ENCODE data around the gene BBS9. TPM values are rescaled to one million over a fixed set of nuclear protein-coding genes. Genes with fewer than 3 reads are reported as not detected.
A peak's percentile ranks its signal among the peaks of the same experiment; 100 is the strongest.

Gene BBS9
- total RNA-seq, 1 experiment from 2014 or later, result 14.3 TPM

DNA sequence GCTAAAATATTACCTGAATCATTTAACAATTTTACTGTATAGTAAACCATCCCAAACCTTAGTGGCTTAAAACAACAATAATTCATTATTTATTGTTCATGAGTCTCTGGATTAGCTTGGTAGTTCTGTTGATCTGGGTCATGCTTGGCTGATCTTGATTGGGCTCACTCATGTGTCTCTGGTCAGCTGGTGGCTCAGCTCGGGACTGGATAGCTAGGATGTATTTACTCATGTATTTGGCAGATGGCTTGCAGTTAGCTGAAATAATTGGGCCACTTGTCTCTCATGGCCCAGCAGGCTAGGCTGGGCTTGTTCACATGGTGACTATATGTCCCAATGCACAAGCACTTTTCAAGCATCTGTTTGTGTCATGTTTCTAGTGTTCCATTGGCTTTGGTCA, 262.8 kb downstream of the BBS9 start:
- in situ Hi-C loops (cut with HindIII; ENCODE audit: low pct_unique_long_range_greater_than_20kb, low sequenced_read_pairs), result no loop called here
- peak; percentile 59 for DNase-seq (ENCODE audit: low read depth)

DNA sequence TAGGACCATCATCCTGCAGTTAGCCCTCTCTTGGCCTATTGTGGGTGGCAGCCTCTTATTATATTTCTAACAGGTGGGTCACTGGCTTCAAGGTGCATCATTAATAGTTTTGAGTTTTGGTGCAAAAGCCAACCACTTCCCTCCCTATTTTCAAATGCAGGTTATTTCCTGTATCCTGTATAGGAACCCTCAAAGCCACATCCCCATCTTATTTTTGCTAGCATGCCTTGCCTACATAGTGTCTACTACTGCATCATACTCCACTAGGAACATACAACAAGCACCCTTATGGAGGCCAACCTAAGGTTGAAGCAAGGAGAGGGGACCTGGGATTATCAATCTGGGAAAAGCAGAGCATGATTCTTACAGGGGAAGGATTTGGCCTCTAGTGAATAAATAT, 264.4 kb downstream of the BBS9 start:
- in situ Hi-C loops (cut with HindIII; ENCODE audit: low pct_unique_long_range_greater_than_20kb, low sequenced_read_pairs), result no loop called here
- no peak for DNase-seq (ENCODE audit: low read depth)

DNA sequence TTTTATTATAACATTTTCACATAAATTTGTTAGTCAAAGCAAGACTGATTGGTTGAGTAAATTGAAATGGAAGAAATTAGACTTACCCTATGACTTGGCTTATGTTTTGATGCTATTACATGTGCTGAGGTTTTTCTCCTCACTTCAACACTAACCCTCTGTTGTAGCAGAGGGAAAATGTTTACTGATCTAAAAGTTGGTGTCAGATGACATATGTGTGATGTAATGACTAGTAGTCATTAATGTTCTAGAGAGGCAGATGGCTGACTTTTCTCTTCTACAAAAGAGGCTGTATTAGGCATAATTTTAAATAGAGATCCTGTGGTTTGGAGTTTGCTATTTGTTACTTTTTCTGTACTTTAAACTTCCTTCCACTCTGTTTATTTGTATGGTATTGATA, 266.0 kb downstream of the BBS9 start:
- in situ Hi-C loops (cut with HindIII; ENCODE audit: low pct_unique_long_range_greater_than_20kb, low sequenced_read_pairs), result no loop called here

DNA sequence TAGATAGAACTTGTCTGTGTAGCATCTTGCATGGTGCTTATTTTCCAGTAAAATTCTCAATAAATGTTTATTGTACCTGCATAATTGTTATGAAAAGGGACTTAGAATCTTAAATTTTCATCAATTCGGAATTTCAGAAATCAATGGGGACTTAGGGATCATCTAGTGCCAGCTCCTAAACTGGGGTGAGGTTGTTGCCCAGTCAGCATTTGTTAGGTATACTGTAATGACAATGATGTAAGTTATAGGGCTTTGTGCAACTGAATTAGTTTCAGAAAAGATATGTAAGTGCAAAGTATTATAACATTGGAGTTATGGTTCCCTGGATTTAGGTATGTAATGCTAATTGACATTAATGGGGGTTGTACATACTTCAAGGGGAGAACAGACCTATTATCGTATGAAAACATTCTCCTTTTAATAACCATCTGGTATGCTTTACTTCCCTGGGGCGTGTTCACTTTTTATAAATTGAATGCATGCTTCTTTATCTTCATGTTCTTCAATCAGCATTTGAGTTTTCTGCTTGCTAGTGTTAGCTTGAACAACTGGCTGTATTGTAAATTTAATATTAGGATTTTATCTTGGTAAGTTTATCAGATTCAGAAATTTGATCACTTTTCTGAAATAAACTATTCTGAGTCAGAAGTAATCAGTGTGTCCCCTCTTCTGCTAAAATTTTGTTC, 270.3 kb downstream of the BBS9 start:
- DNase-seq (ENCODE audit: low read depth), result no peak
- in situ Hi-C loops (cut with HindIII; ENCODE audit: low pct_unique_long_range_greater_than_20kb, low sequenced_read_pairs), result no loop called here

More for the DNA sequence above, 266.0 kb downstream of the BBS9 start:
- DNase-seq (ENCODE audit: low read depth), result no peak

DNA sequence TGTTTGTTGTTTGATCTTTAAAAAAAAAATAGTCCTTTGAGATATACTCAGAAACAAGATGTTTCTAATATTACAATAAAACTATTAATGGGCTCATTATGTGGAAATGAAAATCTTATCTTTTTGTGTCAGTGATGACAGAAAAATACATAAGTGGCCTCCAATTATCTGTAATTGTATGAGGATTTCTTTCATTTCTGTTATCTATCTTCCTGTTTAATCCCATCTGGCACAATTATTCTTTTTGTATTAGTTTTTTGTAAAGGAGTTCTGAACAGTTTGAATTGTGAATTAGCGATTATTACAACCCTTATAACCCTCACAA, 270.8 kb downstream of the BBS9 start:
- no peak for DNase-seq (ENCODE audit: low read depth)
- in situ Hi-C loops (cut with HindIII; ENCODE audit: low pct_unique_long_range_greater_than_20kb, low sequenced_read_pairs), result no loop called here

DNA sequence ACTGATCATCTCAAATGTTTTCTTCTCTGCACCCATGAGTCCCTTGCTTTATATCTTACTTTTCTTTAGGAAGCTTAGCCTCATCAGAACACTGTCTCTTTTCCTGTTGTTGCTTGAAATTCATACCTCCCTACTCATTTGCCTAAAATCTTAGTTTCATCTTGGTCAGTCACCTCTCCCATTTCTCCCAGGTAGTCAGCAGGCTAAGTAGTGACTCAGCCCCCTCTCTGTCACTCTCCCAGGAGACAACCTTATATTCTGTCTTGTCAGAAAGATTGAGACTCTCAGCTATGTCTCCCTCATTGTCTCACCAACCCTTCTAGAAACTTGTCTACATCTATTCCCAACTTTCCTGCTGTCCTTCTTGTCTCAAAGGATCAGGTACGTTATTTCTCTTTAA, 280.9 kb downstream of the BBS9 start:
- in situ Hi-C loops (cut with HindIII; ENCODE audit: low pct_unique_long_range_greater_than_20kb, low sequenced_read_pairs), result no loop called here

DNA sequence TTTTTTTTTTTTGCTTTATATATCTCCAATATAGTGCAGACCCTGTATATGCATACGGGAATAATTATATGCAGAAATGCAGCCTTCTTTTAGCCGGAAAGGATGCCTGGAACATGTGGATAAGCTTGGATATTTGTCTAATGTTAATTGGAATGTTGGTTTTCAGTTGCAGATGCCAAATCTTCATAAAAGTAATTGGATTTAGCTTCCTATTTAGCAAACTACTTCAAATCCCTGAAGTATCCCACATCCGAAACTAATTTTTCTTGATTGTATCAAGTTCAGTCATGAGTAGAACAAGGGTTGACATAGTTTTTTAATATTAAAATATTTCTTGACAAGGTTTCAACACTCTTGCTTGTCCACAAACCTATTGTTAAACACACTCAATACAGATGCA, 281.7 kb downstream of the BBS9 start:
- no peak for DNase-seq (ENCODE audit: low read depth)

More for the DNA sequence above, 280.9 kb downstream of the BBS9 start:
- DNase-seq (ENCODE audit: low read depth), result no peak

DNA sequence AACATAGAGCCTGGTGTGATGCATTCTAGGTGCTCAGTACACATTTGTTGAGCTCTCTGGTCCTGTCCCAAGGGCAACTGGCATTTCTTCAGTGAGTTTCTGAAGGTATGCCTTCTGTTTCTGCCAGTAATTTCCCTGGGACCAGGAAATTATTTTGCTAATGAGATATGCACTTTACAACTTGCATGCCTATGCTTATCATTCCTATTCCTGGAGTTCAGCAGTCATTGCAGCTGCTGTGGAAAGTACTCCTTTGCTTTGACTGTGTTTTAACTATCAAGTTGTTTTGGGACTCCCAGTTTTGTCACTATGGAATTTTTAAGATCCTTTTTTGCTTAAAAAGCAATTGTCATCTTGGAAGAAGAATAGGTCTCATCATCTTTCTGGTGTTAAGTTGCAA, 283.0 kb downstream of the BBS9 start:
- DNase-seq (ENCODE audit: low read depth), result no peak
- in situ Hi-C loops (cut with HindIII; ENCODE audit: low pct_unique_long_range_greater_than_20kb, low sequenced_read_pairs), result no loop called here

More for the DNA sequence above, 281.7 kb downstream of the BBS9 start:
- in situ Hi-C loops (cut with HindIII; ENCODE audit: low pct_unique_long_range_greater_than_20kb, low sequenced_read_pairs), result no loop called here

DNA sequence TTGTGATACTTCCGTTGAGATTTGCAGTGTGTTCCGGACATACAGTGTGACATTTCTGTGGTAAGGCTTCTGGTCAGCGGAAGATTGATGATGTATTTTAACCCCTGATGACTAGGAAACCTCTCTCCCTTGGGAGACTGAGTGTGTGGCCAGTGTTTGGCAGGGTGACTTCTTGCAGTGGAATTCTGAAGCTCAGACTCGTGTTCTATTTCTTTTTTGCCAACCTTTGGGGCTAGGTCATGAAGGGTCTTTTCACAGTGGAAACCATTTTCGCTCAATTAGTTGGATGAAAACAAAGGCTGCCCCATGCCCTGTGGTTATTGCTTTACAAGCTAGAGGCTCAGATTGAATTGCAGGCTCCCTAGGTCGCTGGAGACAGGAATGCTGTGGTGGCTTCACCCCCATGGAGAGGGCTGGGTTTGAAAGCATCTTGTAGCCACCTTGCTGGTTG, 288.9 kb downstream of the BBS9 start:
- in situ Hi-C loops (cut with HindIII; ENCODE audit: low pct_unique_long_range_greater_than_20kb, low sequenced_read_pairs), result no loop called here
- no peak for DNase-seq (ENCODE audit: low read depth)

DNA sequence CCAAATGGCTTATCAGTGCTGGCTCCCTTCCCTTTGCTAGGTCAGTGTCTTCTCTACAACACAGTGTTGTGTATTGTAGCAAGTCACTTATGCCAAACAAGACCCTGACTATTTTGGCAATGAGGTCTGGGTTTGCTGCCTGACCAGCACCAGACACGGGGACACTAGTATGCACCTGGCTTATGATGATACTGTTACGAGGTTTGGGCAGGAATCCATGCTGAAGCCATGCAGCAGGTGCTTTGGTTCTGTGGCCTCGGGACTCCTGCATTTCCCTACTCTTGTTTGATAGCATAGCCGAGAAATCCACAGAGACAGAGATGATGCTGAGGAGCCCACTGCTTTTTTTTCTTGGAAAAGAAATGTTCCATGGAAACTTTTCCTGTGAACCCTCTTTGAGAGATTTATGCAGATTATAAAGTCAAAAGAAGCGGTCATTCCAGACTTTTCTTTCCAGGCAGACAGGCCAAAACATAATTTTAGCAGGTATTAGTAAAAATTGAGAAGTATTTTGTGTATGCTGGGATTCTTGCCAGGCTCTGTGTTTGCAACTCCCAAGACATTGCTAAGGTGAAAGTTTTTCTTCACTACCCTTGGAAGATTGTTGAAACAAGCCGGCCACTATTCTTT, 291.1 kb downstream of the BBS9 start:
- in situ Hi-C loops (cut with HindIII; ENCODE audit: low pct_unique_long_range_greater_than_20kb, low sequenced_read_pairs), result no loop called here
- no peak for DNase-seq (ENCODE audit: low read depth)

DNA sequence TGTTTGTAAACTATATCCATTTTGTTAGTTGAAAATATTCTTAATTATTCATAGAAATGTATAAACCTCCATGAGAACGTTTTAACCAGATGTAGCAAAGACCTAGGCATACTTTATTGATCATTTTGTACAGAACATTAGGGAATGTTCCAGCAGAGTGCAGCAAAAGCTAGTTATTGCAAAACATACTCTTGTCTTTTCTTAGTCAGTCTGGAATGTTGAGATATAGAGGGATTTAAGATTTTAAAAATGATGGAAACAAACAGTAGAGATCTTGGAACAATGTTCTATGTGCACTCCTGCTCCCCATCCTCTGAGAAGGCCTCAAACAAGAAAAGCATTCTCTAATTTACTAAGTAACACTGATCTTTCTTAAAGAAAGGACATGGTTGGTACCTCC, 292.1 kb downstream of the BBS9 start:
- in situ Hi-C loops (cut with HindIII; ENCODE audit: low pct_unique_long_range_greater_than_20kb, low sequenced_read_pairs), result no loop called here
- no peak for DNase-seq (ENCODE audit: low read depth)

DNA sequence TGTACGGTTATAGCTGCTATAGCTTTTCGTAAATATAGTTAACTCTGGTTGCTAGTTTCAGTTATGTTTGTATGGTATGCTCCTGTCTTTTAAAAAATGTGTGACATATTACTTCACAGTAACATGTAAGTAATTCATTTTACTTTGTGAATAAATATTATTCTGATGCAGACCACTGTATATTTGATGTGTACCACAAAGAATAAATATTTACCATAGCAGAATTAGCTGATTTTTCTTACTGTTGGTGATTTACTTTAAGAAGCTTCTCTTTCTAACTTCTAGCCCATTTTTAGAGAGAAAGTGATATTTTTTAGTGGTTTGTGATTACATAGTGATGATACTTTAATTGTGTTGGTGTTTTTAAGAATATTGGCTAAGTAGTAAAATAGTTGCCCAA, 292.8 kb downstream of the BBS9 start:
- in situ Hi-C loops (cut with HindIII; ENCODE audit: low pct_unique_long_range_greater_than_20kb, low sequenced_read_pairs), result no loop called here
- DNase-seq (ENCODE audit: low read depth), result no peak

DNA sequence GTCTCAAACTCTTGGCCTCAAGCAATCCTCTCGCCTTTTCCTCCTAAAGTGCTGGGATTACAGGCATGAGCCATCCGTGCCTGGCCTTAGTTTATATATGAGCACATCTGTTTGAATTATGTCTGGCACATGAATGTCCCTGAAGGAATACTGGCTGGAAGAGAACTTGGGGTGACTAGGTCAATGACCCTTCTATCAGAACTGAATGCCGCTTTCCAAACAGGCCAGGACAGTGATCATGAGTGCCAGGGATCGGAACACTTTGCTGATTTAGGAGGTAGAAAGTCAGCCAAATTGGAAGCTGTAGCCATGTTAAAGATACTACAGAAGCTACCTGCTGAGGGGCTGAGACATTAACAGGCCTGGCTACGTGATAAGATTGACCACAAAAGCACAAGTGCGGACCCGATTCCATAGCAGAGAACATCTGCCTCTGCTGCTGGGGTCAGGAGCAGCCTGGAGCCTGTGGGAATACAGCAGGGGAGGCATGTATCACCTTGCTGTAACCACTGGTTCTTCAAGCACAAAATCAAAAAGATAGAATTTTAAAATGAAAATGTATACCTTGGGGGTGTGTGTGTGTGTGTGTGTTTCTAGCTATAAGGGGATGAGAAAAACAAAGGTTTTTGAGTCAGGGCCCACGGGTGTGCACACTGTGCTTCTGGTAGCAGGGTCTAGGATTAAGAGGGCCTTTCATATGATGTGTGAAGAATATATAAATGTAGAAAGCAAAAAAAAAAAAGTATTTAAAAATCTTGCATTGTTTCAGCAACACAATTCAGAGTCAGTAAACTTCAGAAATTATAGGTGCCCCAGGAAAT, 293.7 kb downstream of the BBS9 start:
- no peak for DNase-seq (ENCODE audit: low read depth)
- in situ Hi-C loops (cut with HindIII; ENCODE audit: low pct_unique_long_range_greater_than_20kb, low sequenced_read_pairs), result no loop called here

DNA sequence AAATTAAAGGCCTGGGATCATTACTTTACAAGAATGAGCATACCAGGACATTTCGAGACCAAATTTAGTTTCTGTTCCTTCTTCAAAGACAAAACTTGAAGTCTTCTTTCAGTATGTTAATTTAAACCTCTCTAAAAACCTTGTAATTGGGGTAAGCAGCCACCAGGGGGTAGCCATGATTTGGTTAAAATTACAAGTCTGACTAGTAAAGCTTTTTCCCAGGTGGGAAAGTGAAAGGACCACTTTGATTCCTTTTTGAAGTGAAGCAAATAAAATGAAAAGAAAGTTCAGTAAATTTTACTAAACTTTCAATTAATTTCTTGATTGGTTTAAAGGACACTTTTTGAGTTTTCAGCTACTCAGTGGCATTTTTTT, 294.3 kb downstream of the BBS9 start:
- DNase-seq (ENCODE audit: low read depth), result no peak
- in situ Hi-C loops (cut with HindIII; ENCODE audit: low pct_unique_long_range_greater_than_20kb, low sequenced_read_pairs), result no loop called here

DNA sequence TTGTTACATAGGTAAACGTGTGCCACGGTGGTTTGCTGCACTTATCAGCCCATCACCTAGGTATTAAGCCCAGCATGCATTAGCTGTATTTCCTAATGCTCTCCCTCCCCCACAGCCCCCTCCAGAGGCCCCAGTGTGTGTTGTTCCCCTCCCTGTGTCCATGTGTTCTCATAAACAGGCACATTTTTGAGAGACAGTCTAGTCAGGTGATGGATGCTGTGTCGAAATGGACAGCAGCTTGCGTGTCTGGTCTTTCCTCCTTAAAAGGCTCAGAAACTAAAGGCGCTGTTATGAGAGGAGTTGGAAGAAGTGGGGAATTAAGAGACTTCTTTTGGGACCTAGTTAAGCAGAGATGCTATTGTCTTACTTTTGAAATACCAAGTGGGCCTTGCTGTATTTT, 296.0 kb downstream of the BBS9 start:
- in situ Hi-C loops (cut with HindIII; ENCODE audit: low pct_unique_long_range_greater_than_20kb, low sequenced_read_pairs), result no loop called here
- DNase-seq (ENCODE audit: low read depth), result no peak

DNA sequence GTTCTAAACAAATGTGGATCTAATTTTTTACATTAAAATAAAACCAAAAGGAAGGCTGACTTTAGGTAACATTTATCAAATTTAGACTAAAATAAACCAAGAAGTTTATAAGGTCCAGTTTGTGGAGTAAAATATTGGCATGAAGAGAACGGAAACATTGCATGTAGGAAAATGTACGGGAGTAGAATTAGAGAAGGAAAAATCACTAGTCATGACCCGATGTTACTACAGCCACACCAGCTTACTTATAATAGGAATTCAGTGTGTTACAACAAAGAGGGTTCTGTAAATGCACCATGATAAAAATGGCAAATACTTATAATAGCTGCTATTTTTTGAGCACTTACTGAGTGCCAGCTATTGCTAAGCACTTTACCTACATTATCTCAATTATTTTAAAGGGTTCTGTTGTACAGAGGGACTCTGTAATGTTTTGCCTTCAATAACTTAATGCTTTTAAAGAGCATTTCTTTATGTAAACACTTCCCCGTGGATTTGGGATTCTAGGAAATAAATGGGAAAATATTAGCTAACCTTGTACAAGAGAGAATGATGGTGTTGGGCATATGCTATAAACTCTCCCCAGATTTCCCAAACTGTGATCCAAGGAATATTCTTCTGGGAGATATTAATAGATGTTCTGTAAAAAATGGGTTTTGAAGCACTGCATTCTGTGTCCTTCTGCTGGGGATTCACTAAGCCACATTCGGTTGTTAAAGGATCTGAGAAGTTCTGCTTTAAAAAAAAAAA, 296.7 kb downstream of the BBS9 start:
- no peak for DNase-seq (ENCODE audit: low read depth)
- in situ Hi-C loops (cut with HindIII; ENCODE audit: low pct_unique_long_range_greater_than_20kb, low sequenced_read_pairs), result no loop called here

DNA sequence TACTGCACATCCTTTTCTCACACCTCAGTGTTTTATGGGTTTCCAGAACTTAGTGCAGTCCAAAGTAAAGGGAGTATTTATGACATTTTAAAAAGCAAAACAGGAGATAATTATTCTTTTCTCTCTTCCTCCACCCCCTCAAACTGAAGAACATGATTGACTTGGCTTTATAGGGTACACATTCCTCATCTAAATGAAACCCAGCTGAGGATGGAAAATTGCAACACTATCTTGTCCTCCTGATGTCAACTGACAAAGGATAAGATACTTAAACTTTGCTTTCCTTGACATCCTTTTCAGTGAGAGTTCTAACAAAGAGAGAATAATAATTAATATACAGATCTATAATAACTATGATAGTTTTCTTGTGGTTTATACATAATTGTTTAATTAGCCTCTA, 299.1 kb downstream of the BBS9 start:
- in situ Hi-C loops (cut with HindIII; ENCODE audit: low pct_unique_long_range_greater_than_20kb, low sequenced_read_pairs), result no loop called here

DNA sequence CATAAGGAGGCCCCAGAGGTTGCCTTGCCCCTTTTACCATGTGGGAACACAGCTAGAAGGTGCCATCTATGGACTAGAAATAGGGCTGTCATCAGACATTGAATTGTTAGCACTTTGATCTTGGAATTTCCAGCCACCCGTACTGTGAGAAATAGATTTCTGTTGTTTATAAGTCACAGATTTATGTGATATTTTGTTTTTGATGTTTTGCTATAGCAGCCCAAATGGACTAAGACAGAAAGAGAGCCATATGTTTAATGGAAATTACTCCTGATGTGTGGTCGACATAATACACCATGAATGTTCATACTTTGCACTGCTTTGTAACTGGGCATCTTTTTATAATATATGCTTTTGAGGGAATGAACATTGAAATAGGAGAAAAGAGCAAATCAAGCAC, 302.2 kb downstream of the BBS9 start:
- no peak for DNase-seq (ENCODE audit: low read depth)
- in situ Hi-C loops (cut with HindIII; ENCODE audit: low pct_unique_long_range_greater_than_20kb, low sequenced_read_pairs), result no loop called here

More for the DNA sequence above, 299.1 kb downstream of the BBS9 start:
- DNase-seq (ENCODE audit: low read depth), result no peak

DNA sequence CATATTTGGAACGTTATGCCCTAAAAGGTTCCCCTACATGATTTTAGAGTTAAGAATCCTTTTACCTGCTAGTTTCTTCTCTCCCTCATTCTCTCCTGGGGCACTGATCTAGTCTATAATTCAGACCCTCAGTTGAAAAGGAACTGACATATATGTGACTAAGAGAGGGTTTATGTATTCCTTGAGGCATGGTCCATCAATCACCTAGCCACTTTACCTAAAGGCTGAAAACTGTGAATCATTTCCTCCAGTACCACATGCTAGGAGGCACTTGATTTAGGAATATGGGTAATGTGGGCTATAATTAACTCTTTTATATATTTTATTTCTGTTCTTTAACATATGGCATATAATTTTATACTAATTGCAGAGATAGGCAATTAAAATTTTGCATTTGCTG, 303.5 kb downstream of the BBS9 start:
- DNase-seq (ENCODE audit: low read depth), result no peak
- in situ Hi-C loops (cut with HindIII; ENCODE audit: low pct_unique_long_range_greater_than_20kb, low sequenced_read_pairs), result no loop called here
